Measurements from ENCODE around the gene ITLN2.
"Not testable (repeated sequence)": the region's sequence is repeated elsewhere in the genome, so short reads cannot be mapped to it uniquely, and the experiment has no call there.

ITLN2 gene

GRCh38 chr1:160905617-160905989 is 49.0 kb downstream of the ITLN2 start:
- DNase-seq (ENCODE audit: low read depth) = no peak

GRCh38 chr1:160904783-160905616 is 49.6 kb downstream of the ITLN2 start:
- DNase-seq (ENCODE audit: low read depth) = no peak

GRCh38 chr1:160902251-160902650 is 52.4 kb downstream of the ITLN2 start:
- DNase-seq (ENCODE audit: low read depth) = not testable (repeated sequence)

- DNase-seq (ENCODE audit: low read depth) = no peak
These were observed 52.8 kb downstream of the ITLN2 start for GRCh38 chr1:160901768-160902167.

- not testable (repeated sequence) for DNase-seq (ENCODE audit: low read depth)
These were observed 53.9 kb downstream of the ITLN2 start for GRCh38 chr1:160900683-160901082.
